ENCODE data around the gene LRRC34. TPM values are rescaled to one million over a fixed set of nuclear protein-coding genes. Genes with fewer than 3 reads are reported as not detected.

LRRC34 gene
- total RNA-seq, 1 experiment from 2014 or later, result 9.7 TPM

GRCh38 chr3:169751875-169752274 is 60.8 kb downstream of the LRRC34 start:
- POLR2A ChIA-PET (ENCODE audit: low non-redundant PET), result no interaction called here
- TF ChIP-seq CTCF (conservative IDR thresholded peaks at IDR 0.05; ENCODE audit: low read depth, low read length) (no peak), EZH2 (IDR thresholded peaks at IDR 0.05; ENCODE audit: borderline replicate concordance, low read depth, low read length, poor library complexity, severe bottlenecking) (no peak)
- CTCF ChIA-PET, result no interaction called here

GRCh38 chr3:169750665-169751064 is 62.0 kb downstream of the LRRC34 start:
- intact Hi-C loops (cut with micrococcal nuclease; ENCODE audit: unreplicated experiment), result no loop called here
- H3K27me3 ChIP-seq (replicated peaks; ENCODE audit: insufficient read depth, low read depth, low read length, poor library complexity), result peaks cover 68% of the 10 kb centered on the region
- TF ChIP-seq EZH2 (IDR thresholded peaks at IDR 0.05; ENCODE audit: borderline replicate concordance, low read depth, low read length, poor library complexity, severe bottlenecking) (no peak), CTCF (conservative IDR thresholded peaks at IDR 0.05; ENCODE audit: low read depth, low read length) (no peak)
- H3K27ac ChIP-seq (ENCODE audit: low read depth, low read length, poor library complexity, severe bottlenecking), result no peak overlapping the region
- no peak for DNase-seq (ENCODE audit: low spot score)
- BruUV-seq (replicated peaks), result no TSS peak
- no peaks in the 10 kb centered on the region for H3K36me3 ChIP-seq (ENCODE audit: insufficient read depth, low read length, poor library complexity, severe bottlenecking)
- H3K4me1 ChIP-seq (ENCODE audit: insufficient read depth, low read length, poor library complexity, severe bottlenecking), result no peaks in the 10 kb centered on the region
- H3K4me3 ChIP-seq (ENCODE audit: low read depth, low read length, poor library complexity, severe bottlenecking), result no peak overlapping the region
- CTCF ChIA-PET, result no interaction called here
- H3K9me3 ChIP-seq (ENCODE audit: low read depth, low read length, poor library complexity, severe bottlenecking), result no peaks in the 10 kb centered on the region
- POLR2A ChIA-PET (ENCODE audit: low non-redundant PET), result no interaction called here

More at GRCh38 chr3:169751875-169752274, 60.8 kb downstream of the LRRC34 start:
- H3K4me3 ChIP-seq (ENCODE audit: low read depth, low read length, poor library complexity, severe bottlenecking), result no peak overlapping the region
- H3K4me1 ChIP-seq (ENCODE audit: insufficient read depth, low read length, poor library complexity, severe bottlenecking), result no peaks in the 10 kb centered on the region
- BruUV-seq (replicated peaks), result no TSS peak
- H3K9me3 ChIP-seq (ENCODE audit: low read depth, low read length, poor library complexity, severe bottlenecking), result no peaks in the 10 kb centered on the region
- H3K27me3 ChIP-seq (replicated peaks; ENCODE audit: insufficient read depth, low read depth, low read length, poor library complexity), result peaks cover 64% of the 10 kb centered on the region
- intact Hi-C loops (cut with micrococcal nuclease; ENCODE audit: unreplicated experiment), result no loop called here
- no peak overlapping the region for H3K27ac ChIP-seq (ENCODE audit: low read depth, low read length, poor library complexity, severe bottlenecking)
- H3K36me3 ChIP-seq (ENCODE audit: insufficient read depth, low read length, poor library complexity, severe bottlenecking), result no peaks in the 10 kb centered on the region
- no peak for DNase-seq (ENCODE audit: low spot score)

- intact Hi-C loops (cut with micrococcal nuclease; ENCODE audit: unreplicated experiment), result no loop called here
- CTCF ChIA-PET, result no interaction called here
Measured at GRCh38 chr3:169748670-169749069, 64.0 kb downstream of the LRRC34 start.

More at GRCh38 chr3:169748670-169749069, 64.0 kb downstream of the LRRC34 start:
- H3K27ac ChIP-seq (ENCODE audit: low read depth, low read length, poor library complexity, severe bottlenecking), result no peak overlapping the region
- no peak for DNase-seq (ENCODE audit: low spot score)
- no TSS peak for BruUV-seq (replicated peaks)
- TF ChIP-seq EZH2 (IDR thresholded peaks at IDR 0.05; ENCODE audit: borderline replicate concordance, low read depth, low read length, poor library complexity, severe bottlenecking) (no peak), CTCF (conservative IDR thresholded peaks at IDR 0.05; ENCODE audit: low read depth, low read length) (no peak)
- H3K36me3 ChIP-seq (ENCODE audit: insufficient read depth, low read length, poor library complexity, severe bottlenecking), result no peaks in the 10 kb centered on the region
- H3K9me3 ChIP-seq (ENCODE audit: low read depth, low read length, poor library complexity, severe bottlenecking), result no peaks in the 10 kb centered on the region
- POLR2A ChIA-PET (ENCODE audit: low non-redundant PET), result no interaction called here
- H3K4me1 ChIP-seq (ENCODE audit: insufficient read depth, low read length, poor library complexity, severe bottlenecking), result no peaks in the 10 kb centered on the region
- H3K27me3 ChIP-seq (replicated peaks; ENCODE audit: insufficient read depth, low read depth, low read length, poor library complexity), result peaks cover 65% of the 10 kb centered on the region
- no peak overlapping the region for H3K4me3 ChIP-seq (ENCODE audit: low read depth, low read length, poor library complexity, severe bottlenecking)

Data from A673 (cell line).